K562 (cell line): ENCODE measurements around the gene CCDC73.

Source experiments
- ATF1 ChIP-seq, 2 experiments: fragments of 450-650 bp in 1 of 2; IDR thresholded peaks; 2 replicates each; pipeline ENCODE4 v1.6.1; 2016; ENCODE audit warnings: missing compliant biosample characterization in 1 of 2, missing genetic modification characterization in 1 of 2
- CBX1 ChIP-seq: sonication (generic); IDR thresholded peaks from 2 replicates; pipeline ENCODE4 v1.6.1; 2016; ENCODE audit warnings: antibody characterized with exemption, low read depth, mild to moderate bottlenecking
- KAT7 ChIP-seq: sonication (generic); formaldehyde crosslinking; IDR thresholded peaks from 2 replicates; pipeline ENCODE4 v1.8.0; 2022; ENCODE audit warnings: missing genetic modification reagents, mild to moderate bottlenecking, borderline replicate concordance
- MYC ChIP-seq, 2 experiments: fragments of 250-450 bp in 1 of 2; sonication (Bioruptor Pico) in 1 of 2; IDR thresholded peaks; 2 replicates each; pipeline versions ENCODE4 v1.5.1 to v1.6.1; 2012 to 2021; ENCODE audit warnings: low read depth in 2 of 2, borderline replicate concordance in 1 of 2, improper control_type of control experiment in 1 of 2, low read length in 1 of 2, mild to moderate bottlenecking in 1 of 2, moderate library complexity in 1 of 2
- POLR2A ChIP-seq: fragments of 450-650 bp; conservative IDR thresholded peaks from 2 replicates; pipeline ENCODE4 v1.6.1; 2016
- ZBED1 ChIP-seq: IDR thresholded peaks from 2 replicates; pipeline ENCODE4 v1.6.1; 2014
- ZNF639 ChIP-seq, 2 experiments: fragments of 200-800 bp in 1 of 2; sonication (Bioruptor generic) in 1 of 2; sonication (generic) in 1 of 2; formaldehyde crosslinking in 1 of 2; IDR thresholded peaks in 1 of 2; conservative IDR thresholded peaks in 1 of 2; 2 replicates each; pipeline versions ENCODE4 v1.5.0 to v1.6.1; 2016 to 2020; ENCODE audit warnings: missing compliant biosample characterization in 1 of 2, missing genetic modification characterization in 1 of 2, missing genetic modification reagents in 1 of 2
- ZZZ3 ChIP-seq: fragments of 450-650 bp; IDR thresholded peaks from 2 replicates; pipeline ENCODE4 v1.6.1; 2016; ENCODE audit warnings: antibody characterized with exemption, mild to moderate bottlenecking, moderate library complexity
- TF ChIP-seq, protein P1 (sequence below): fragments of 450-650 bp; IDR thresholded peaks from 2 replicates; pipeline ENCODE4 v1.6.1; 2014; ENCODE audit warnings: low read depth, mild to moderate bottlenecking, moderate library complexity, borderline replicate concordance
- TF ChIP-seq, protein P2 (sequence below): sonication (generic); formaldehyde crosslinking; IDR thresholded peaks from 2 replicates; pipeline ENCODE4 v1.4.0; 2020; ENCODE audit warnings: mild to moderate bottlenecking, missing genetic modification reagents

DNA sequence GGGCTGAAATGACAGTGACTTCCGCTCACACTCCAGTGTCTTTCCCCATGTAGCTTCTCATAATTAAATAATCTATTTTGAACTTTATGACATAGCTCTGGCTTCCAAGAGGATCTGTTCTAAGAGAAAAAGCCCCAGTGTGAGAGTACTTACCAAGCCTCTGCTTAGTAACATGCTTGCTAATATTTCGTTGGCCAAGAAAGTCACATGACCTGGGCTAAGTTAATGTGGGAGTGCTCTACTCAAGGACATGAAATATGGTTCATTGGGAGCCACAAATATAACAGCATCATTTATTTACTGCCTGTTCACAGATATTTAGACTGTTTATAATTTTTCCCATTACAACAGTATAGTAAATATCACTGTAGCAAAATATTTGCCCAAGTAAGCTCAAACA is 42.5 kb downstream of the CCDC73 start:
- TF ChIP-seq ZBED1: no peak
- TF ChIP-seq, protein P1, sequence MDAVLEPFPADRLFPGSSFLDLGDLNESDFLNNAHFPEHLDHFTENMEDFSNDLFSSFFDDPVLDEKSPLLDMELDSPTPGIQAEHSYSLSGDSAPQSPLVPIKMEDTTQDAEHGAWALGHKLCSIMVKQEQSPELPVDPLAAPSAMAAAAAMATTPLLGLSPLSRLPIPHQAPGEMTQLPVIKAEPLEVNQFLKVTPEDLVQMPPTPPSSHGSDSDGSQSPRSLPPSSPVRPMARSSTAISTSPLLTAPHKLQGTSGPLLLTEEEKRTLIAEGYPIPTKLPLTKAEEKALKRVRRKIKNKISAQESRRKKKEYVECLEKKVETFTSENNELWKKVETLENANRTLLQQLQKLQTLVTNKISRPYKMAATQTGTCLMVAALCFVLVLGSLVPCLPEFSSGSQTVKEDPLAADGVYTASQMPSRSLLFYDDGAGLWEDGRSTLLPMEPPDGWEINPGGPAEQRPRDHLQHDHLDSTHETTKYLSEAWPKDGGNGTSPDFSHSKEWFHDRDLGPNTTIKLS: no peak
- TF ChIP-seq CBX1: no peak
- no peak for TF ChIP-seq MYC (IDR thresholded peaks at IDR 0.05; ENCODE audit: low read depth, low read length)
- TF ChIP-seq MYC (CRISPR knock-in tag; IDR thresholded peaks at IDR 0.05; ENCODE audit: borderline replicate concordance, low read depth): no peak
- TF ChIP-seq, protein P2, sequence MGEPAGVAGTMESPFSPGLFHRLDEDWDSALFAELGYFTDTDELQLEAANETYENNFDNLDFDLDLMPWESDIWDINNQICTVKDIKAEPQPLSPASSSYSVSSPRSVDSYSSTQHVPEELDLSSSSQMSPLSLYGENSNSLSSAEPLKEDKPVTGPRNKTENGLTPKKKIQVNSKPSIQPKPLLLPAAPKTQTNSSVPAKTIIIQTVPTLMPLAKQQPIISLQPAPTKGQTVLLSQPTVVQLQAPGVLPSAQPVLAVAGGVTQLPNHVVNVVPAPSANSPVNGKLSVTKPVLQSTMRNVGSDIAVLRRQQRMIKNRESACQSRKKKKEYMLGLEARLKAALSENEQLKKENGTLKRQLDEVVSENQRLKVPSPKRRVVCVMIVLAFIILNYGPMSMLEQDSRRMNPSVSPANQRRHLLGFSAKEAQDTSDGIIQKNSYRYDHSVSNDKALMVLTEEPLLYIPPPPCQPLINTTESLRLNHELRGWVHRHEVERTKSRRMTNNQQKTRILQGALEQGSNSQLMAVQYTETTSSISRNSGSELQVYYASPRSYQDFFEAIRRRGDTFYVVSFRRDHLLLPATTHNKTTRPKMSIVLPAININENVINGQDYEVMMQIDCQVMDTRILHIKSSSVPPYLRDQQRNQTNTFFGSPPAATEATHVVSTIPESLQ (CRISPR knock-in tag): no peak
- no peak for TF ChIP-seq POLR2A
- TF ChIP-seq ATF1 (CRISPR knock-in tag; IDR thresholded peaks at IDR 0.05): no peak
- TF ChIP-seq ATF1 (tag; IDR thresholded peaks at IDR 0.05): no peak
- TF ChIP-seq KAT7 (CRISPR knock-in tag): no peak
- no peak for TF ChIP-seq ZZZ3
- TF ChIP-seq ZNF639 (CRISPR knock-in tag; conservative IDR thresholded peaks at IDR 0.05 in 1 of 2, IDR thresholded peaks at IDR 0.05 in 1 of 2): no peak
